Activated B cell treated with CpG ODN at 0.5 μM for 24 hours (primary cell): ENCODE data around the gene NUP50. TPM values are rescaled to one million over a fixed set of nuclear protein-coding genes. Genes with fewer than 3 reads are reported as not detected.

Experiments used
- ATAC-seq: fragments of 200-7000 bp; cut with Tn5 transposase; one replicate; pipeline ENCODE4 v1.10.0; 2021; ENCODE audit warnings: low read depth, mild to moderate bottlenecking, moderate library complexity
- CTCF ChIA-PET: fragments of 350-600 bp; sonication (Branson Sonifier 250); formaldehyde crosslinking; loops from one replicate; lab custom pipeline; 2021; ENCODE audit warnings: antibody characterized with exemption; lab: Charles Lee
- POLR2A ChIA-PET: fragments of 350-600 bp; sonication (Branson Sonifier 250); formaldehyde crosslinking; loops from one replicate; lab custom pipeline; 2021; ENCODE audit warnings: antibody characterized with exemption; lab: Charles Lee
- DNase-seq: peaks from one replicate; pipeline ENCODE4 v3.0.0; 2022
- H3K27ac Mint-ChIP-seq: one replicate; pipeline ENCODE4 v1.8.0; 2020; ENCODE audit warnings: mixed read lengths
- H3K27me3 Mint-ChIP-seq: one replicate; pipeline ENCODE4 v1.8.0; 2021; ENCODE audit warnings: mixed read lengths
- H3K36me3 Mint-ChIP-seq: one replicate; pipeline ENCODE4 v1.8.0; 2021; ENCODE audit warnings: low read depth, mixed read lengths
- H3K4me1 Mint-ChIP-seq: one replicate; pipeline ENCODE4 v1.8.0; 2021; ENCODE audit warnings: mixed read lengths
- H3K4me3 Mint-ChIP-seq: one replicate; pipeline ENCODE4 v1.8.0; 2020; ENCODE audit warnings: mild to moderate bottlenecking, mixed read lengths
- H3K9me3 Mint-ChIP-seq: one replicate; pipeline ENCODE4 v1.8.0; 2020; ENCODE audit warnings: mixed read lengths
- intact Hi-C: fragments of 100-400 bp; cut with micrococcal nuclease; formaldehyde crosslinking; loops from one replicate; pipeline ENCODE4 v1.15.1; 2024
- total RNA-seq: library from RNA; stranded (reverse); gene quantifications from 2 replicates; pipeline ENCODE4 v1.2.3, GENCODE V29; 2022
- TF ChIP-seq, protein P1 (sequence below): fragments of 200-600 bp; IDR thresholded peaks from one replicate; pipeline ENCODE4 v1.8.0; 2022; ENCODE audit warnings: antibody characterized with exemption, mild to moderate bottlenecking

The NUP50 gene
- total RNA-seq, 1 donor from 2014 or later = 112 TPM

DNA sequence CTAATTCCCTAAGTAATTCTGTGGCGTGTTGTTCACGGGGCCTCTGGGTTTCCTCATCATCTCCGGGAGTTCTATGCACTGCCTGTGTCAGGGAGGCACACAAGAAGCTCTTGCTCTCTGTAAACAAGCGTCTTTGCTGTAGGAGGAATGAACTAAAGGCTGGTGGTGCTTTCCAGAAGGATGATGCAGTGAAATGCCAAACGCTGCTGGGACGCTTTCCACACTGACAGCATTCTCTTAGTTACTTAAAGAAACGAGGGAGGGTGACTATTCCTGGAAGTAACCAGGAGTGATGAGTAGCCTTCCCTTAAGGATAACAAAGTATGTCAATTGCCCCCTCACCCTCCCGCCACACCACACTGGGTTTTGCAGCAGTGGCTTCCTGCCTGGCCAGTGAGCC is 38.5 kb upstream of the NUP50 start:
- Mint-ChIP-seq H3K9me3 (no peaks in the 10 kb centered on the region), H3K4me1 (peaks cover 7% of the 10 kb centered on the region), H3K4me3 (no peak overlapping the region), H3K27ac (no peak overlapping the region), H3K36me3 (no peaks in the 10 kb centered on the region), H3K27me3 (peaks cover 12% of the 10 kb centered on the region)
- ATAC-seq (no peak), DNase-seq (no peak)
- CTCF ChIA-PET = no interaction called here
- POLR2A ChIA-PET = no interaction called here
- TF ChIP-seq, protein P1, sequence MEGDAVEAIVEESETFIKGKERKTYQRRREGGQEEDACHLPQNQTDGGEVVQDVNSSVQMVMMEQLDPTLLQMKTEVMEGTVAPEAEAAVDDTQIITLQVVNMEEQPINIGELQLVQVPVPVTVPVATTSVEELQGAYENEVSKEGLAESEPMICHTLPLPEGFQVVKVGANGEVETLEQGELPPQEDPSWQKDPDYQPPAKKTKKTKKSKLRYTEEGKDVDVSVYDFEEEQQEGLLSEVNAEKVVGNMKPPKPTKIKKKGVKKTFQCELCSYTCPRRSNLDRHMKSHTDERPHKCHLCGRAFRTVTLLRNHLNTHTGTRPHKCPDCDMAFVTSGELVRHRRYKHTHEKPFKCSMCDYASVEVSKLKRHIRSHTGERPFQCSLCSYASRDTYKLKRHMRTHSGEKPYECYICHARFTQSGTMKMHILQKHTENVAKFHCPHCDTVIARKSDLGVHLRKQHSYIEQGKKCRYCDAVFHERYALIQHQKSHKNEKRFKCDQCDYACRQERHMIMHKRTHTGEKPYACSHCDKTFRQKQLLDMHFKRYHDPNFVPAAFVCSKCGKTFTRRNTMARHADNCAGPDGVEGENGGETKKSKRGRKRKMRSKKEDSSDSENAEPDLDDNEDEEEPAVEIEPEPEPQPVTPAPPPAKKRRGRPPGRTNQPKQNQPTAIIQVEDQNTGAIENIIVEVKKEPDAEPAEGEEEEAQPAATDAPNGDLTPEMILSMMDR = no peak
- intact Hi-C loops = no loop called here

DNA sequence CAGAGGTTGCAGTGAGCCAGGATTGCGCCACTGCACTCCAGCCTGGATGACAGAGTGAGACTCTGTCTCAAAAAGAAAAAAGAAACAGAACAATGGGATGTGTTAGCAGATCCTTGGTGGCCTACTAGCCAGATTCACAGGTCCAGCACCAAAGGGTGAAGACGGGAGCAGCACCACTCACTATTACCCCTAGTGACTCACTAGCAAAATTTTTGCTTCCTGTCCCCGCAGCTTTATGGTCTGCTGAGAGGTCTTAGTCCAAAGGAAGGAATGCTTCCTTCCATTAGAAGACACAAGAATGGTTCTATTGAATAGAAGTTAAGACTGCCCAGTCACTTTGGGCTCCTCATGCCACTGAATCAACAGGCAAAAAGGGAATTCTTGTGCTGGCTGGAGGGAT is 35.9 kb upstream of the NUP50 start:
- POLR2A ChIA-PET = no interaction called here
- no peaks in the 10 kb centered on the region for H3K9me3 Mint-ChIP-seq

DNA sequence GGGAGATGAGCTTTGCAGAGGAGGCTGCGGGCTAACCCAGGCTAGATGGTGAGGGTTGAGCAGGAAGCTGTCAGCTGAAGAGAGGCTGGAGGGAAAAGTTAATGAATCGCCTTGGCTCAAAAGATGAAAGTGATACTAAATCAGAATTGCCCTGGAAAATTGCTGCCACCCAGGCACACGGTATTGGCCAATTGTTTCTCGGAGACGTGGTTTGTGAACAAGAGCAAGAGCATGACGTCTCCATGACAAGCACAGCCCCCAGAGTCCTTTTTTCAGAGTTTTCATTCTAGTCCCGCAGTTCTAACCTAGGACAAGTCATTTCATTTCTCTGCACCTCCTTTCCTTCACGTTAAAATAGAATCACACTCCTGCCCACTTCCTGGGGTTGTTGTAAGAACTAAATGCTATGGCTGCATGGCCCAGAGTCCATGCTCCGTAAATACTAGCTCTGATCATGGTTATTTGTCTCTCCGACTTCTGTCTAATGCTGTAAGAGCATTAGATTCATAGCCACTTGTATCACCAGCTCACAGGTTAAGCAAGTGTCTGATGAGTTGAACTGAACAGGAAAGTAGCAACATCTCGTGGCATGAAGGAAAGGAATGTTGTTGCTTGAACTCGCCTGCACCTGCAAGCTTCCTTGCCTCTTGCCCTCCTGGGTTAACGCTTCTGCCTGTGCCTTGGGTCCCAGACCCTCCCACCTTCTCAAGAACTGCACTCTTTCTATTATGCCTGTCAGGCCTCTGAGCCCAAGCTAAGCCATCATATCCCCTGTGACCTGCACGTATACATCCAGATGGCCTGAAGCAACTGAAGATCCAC is 33.8 kb upstream of the NUP50 start:
- intact Hi-C loops = no loop called here
- ChIA-PET CTCF (no interaction called here), POLR2A (no interaction called here)
- no peak for ATAC-seq
- Mint-ChIP-seq H3K27me3 (peaks cover 5% of the 10 kb centered on the region), H3K4me1 (peaks cover 26% of the 10 kb centered on the region), H3K9me3 (peaks cover 8% of the 10 kb centered on the region), H3K27ac (no peak overlapping the region), H3K4me3 (no peak overlapping the region), H3K36me3 (peaks cover 18% of the 10 kb centered on the region)
- TF ChIP-seq, protein P1 = no peak
- no peak for DNase-seq

More for the DNA sequence above, 35.9 kb upstream of the NUP50 start:
- DNase-seq (no peak), ATAC-seq (no peak)
- intact Hi-C loops = no loop called here
- H3K36me3 Mint-ChIP-seq = peaks cover 5% of the 10 kb centered on the region
- TF ChIP-seq, protein P1 = no peak
- H3K4me3 Mint-ChIP-seq = no peak overlapping the region
- peaks cover 26% of the 10 kb centered on the region for H3K4me1 Mint-ChIP-seq
- peaks cover 12% of the 10 kb centered on the region for H3K27me3 Mint-ChIP-seq
- CTCF ChIA-PET = no interaction called here
- H3K27ac Mint-ChIP-seq = no peak overlapping the region

DNA sequence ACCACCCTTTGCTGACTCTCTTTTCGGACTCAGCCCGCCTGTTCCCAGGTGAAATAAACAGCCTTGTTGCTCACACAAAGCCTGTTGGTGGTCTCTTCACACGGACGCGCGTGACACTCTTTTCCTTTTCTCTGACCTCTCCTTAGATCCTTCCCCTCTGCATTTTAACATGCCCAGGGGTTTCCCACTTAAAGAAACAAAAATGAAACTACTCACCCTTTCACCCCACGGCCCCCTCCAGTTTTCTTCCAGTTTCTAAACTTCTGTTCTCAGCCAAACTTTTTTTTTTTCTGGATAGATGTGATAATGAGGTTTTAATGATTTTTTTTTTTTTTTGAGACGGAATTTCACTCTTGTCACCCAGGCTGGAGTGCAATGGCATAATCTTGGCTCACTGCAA is 32.8 kb upstream of the NUP50 start:
- ChIA-PET POLR2A (no interaction called here), CTCF (no interaction called here)
- Mint-ChIP-seq H3K9me3 (peaks cover 8% of the 10 kb centered on the region), H3K27ac (no peak overlapping the region), H3K4me1 (peaks cover 26% of the 10 kb centered on the region), H3K36me3 (peaks cover 22% of the 10 kb centered on the region), H3K27me3 (no peaks in the 10 kb centered on the region), H3K4me3 (no peak overlapping the region)
- ATAC-seq (no peak), DNase-seq (no peak)
- TF ChIP-seq, protein P1 = no peak
- intact Hi-C loops = no loop called here

DNA sequence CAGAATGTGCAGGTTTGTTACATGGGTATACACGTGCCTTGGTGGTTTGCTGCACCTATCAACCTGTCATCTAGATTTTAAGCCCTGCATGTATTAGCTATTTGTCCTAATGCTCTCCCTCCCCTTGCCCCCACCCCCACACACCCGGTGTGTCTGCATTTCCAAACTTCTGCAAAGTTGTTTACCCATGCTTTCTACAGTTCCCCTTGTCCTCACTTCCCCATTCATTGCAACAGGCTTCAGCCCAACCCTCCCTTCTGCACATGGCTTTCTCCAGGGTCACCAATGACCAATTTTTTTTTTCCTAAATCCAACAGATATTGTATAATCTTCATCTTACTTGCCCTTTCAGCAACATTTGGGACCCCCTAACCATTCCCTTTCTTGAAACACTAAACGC is 32.0 kb upstream of the NUP50 start:
- ChIA-PET POLR2A (no interaction called here), CTCF (no interaction called here)
- Mint-ChIP-seq H3K4me3 (no peak overlapping the region), H3K9me3 (peaks cover 8% of the 10 kb centered on the region), H3K27ac (no peak overlapping the region), H3K27me3 (no peaks in the 10 kb centered on the region), H3K4me1 (peaks cover 26% of the 10 kb centered on the region), H3K36me3 (peaks cover 22% of the 10 kb centered on the region)
- DNase-seq = no peak
- TF ChIP-seq, protein P1 = no peak
- no peak for ATAC-seq
- intact Hi-C loops = no loop called here
